CD14-positive monocyte (primary cell): ENCODE results near the gene FOXC1. TPM values are rescaled to one million over a fixed set of nuclear protein-coding genes. Genes with fewer than 3 reads are reported as not detected.

Experiments
- DNase-seq, 3 donors: peaks; one replicate each; pipeline ENCODE4 v3.0.0-alpha.2; 2011 to 2022
- H2AFZ ChIP-seq: 2 replicates; pipeline ENCODE4 v1.6.0; 2012; ENCODE audit warnings: mild to moderate bottlenecking, low read depth, low read length, inconsistent platforms; ENCODE audit not compliant: insufficient read depth, poor library complexity, severe bottlenecking
- H3K27ac ChIP-seq, 2 donors: 1 replicate in 1 of 2; 2 replicates in 1 of 2; pipeline ENCODE4 v1.5.1; 2012 to 2013; ENCODE audit warnings: low read length in 2 of 2, control low read depth in 1 of 2, inconsistent platforms in 1 of 2, low read depth in 1 of 2, mild to moderate bottlenecking in 1 of 2
- H3K27me3 ChIP-seq, 2 donors: one replicate each; pipeline versions ENCODE4 v1.6.0 to v1.6.1; 2011 to 2013; ENCODE audit warnings: low read length in 2 of 2; ENCODE audit not compliant: control insufficient read depth in 2 of 2, insufficient read depth in 2 of 2
- H3K36me3 ChIP-seq, 2 donors: replicated peaks in 1 of 2; 1 replicate in 1 of 2; 2 replicates in 1 of 2; pipeline versions ENCODE4 v1.5.1 to v1.6.1; 2012 to 2013; ENCODE audit warnings: low read length in 2 of 2, control low read depth in 1 of 2, inconsistent platforms in 1 of 2, mild to moderate bottlenecking in 1 of 2; ENCODE audit not compliant: insufficient read depth in 2 of 2, control insufficient read depth in 1 of 2
- H3K4me1 ChIP-seq, 2 donors: 1 replicate in 1 of 2; 2 replicates in 1 of 2; pipeline versions ENCODE4 v1.5.1 to v1.6.1; 2012 to 2013; ENCODE audit warnings: low read length in 2 of 2, control low read depth in 1 of 2, inconsistent platforms in 1 of 2, mild to moderate bottlenecking in 1 of 2, moderate library complexity in 1 of 2; ENCODE audit not compliant: insufficient read depth in 2 of 2, control insufficient read depth in 1 of 2
- H3K4me2 ChIP-seq: replicated peaks from 2 replicates; pipeline ENCODE3; 2012; ENCODE audit warnings: low read length, moderate library complexity, mild to moderate bottlenecking; ENCODE audit not compliant: poor library complexity, severe bottlenecking; ENCODE audit errors: extremely low read depth
- H3K4me3 ChIP-seq, 3 experiments: fragments of 200-600 bp in 1 of 3; sonication (generic) in 1 of 3; replicated peaks in 1 of 3; 1 replicate in 2 of 3; 2 replicates in 1 of 3; pipeline ENCODE4 v1.5.1; 2011 to 2013; ENCODE audit warnings: low read length in 3 of 3, mild to moderate bottlenecking in 3 of 3, control low read depth in 2 of 3, low read depth in 2 of 3, inconsistent platforms in 1 of 3, moderate library complexity in 1 of 3
- H3K79me2 ChIP-seq: 2 replicates; pipeline ENCODE4 v1.6.0; 2012; ENCODE audit warnings: mild to moderate bottlenecking, control low read depth, inconsistent platforms, low read length, moderate library complexity; ENCODE audit not compliant: insufficient read depth
- H3K9ac ChIP-seq: 2 replicates; pipeline ENCODE4 v1.6.0; 2017; ENCODE audit warnings: low read length, mild to moderate bottlenecking; ENCODE audit not compliant: insufficient read depth, poor library complexity, severe bottlenecking
- H3K9me3 ChIP-seq, 2 donors: replicated peaks in 1 of 2; 1 replicate in 1 of 2; 2 replicates in 1 of 2; pipeline versions ENCODE4 v1.5.1 to v1.6.1; 2012 to 2013; ENCODE audit warnings: low read length in 2 of 2, control low read depth in 1 of 2; ENCODE audit not compliant: control insufficient read depth in 1 of 2, insufficient read depth in 1 of 2
- H4K20me1 ChIP-seq: 2 replicates; pipeline ENCODE4 v1.6.0; 2012; ENCODE audit warnings: mild to moderate bottlenecking, low read length, control low read depth, moderate library complexity; ENCODE audit not compliant: insufficient read depth
- H3K27ac Mint-ChIP-seq, 7 donors: one replicate each; pipeline ENCODE4 v1.8.0; 2020; ENCODE audit warnings: mild to moderate bottlenecking in 7 of 7, mixed read lengths in 7 of 7, moderate library complexity in 6 of 7, inconsistent platforms in 2 of 7
- H3K27me3 Mint-ChIP-seq, 3 donors: one replicate each; pipeline ENCODE4 v1.8.0; 2021 to 2022; ENCODE audit warnings: low read depth in 3 of 3, mild to moderate bottlenecking in 3 of 3, mixed read lengths in 3 of 3, moderate library complexity in 3 of 3, inconsistent platforms in 1 of 3
- H3K36me3 Mint-ChIP-seq, 2 donors: one replicate each; pipeline ENCODE4 v1.8.0; 2020; ENCODE audit warnings: mixed read lengths in 2 of 2, inconsistent platforms in 1 of 2, mild to moderate bottlenecking in 1 of 2
- H3K4me1 Mint-ChIP-seq: one replicate; pipeline ENCODE4 v1.8.0; 2020; ENCODE audit warnings: mild to moderate bottlenecking, mixed read lengths
- H3K4me3 Mint-ChIP-seq, 2 donors: one replicate each; pipeline ENCODE4 v1.8.0; 2020; ENCODE audit warnings: mild to moderate bottlenecking in 2 of 2, mixed read lengths in 2 of 2, moderate library complexity in 1 of 2
- H3K9me3 Mint-ChIP-seq, 7 donors: one replicate each; pipeline ENCODE4 v1.8.0; 2020 to 2022; ENCODE audit warnings: mixed read lengths in 7 of 7, mild to moderate bottlenecking in 6 of 7, moderate library complexity in 6 of 7, inconsistent platforms in 2 of 7
- WGBS: methylation state at CpG from one replicate; pipeline ENCODE4 v1.1.5; 2013; ENCODE audit warnings: missing lambda C conversion rate; ENCODE audit not compliant: insufficient coverage; 5-methylcytosine and 5-hydroxymethylcytosine counted together
- intact Hi-C, 2 donors: fragments of 100-400 bp; cut with micrococcal nuclease; formaldehyde crosslinking; loops; one replicate each; pipeline versions ENCODE4 v1.15.0 to v1.15.1; 2023
- polyA plus RNA-seq, 3 donors: library from polyadenylated mRNA; depleted of rRNA in 1 of 3; unstranded in 2 of 3; stranded (reverse) in 1 of 3; fragments of 300-500 nt in 2 of 3; fragments of >200 nt in 1 of 3; fragmentation: Illumina TruSeq in 2 of 3; gene quantifications; 1 replicate in 2 of 3; 2 replicates in 1 of 3; pipeline ENCODE4 v1.2.3, GENCODE V29; 2012 to 2021
- TF ChIP-seq, protein P1 (sequence below): fragments of 200-600 bp; IDR thresholded peaks from one replicate; pipeline ENCODE4 v1.8.0; 2022; ENCODE audit warnings: antibody characterized with exemption, mild to moderate bottlenecking

Gene FOXC1
- polyA plus RNA-seq, 3 donors: 0.36 TPM; not detected in 2

DNA sequence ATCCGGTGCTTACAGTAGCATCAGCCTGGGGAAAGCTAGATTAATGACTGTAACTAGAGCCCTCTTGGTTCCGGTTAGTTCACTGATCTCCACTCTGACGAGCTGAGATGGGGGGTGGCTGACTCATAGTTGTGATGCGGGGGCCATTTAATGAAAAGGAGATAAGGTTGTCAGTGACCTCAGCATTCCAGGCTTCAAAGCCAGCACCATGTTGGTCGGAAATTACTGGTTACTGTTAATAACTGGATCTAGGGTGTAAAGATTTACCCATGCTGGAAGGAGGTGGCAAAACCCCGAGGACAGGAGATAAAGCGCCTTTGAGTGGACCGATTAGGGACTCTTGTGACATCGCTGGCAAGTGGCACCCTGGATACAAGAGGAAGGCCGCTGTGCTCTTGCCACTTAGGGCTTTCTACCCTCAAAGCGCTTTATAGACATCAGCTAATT lies 21.1 kb downstream of the FOXC1 start:
- Mint-ChIP-seq H3K4me1 (peaks cover 7% of the 10 kb centered on the region), H3K4me3 (no peak overlapping the region), H3K36me3 (no peaks in the 10 kb centered on the region), H3K27ac (no peak overlapping the region), H3K9me3 (peaks cover 0 to 4% (median 2%) of the 10 kb centered on the region in 7 donors), H3K27me3 (peaks cover 32 to 36% (median 34%) of the 10 kb centered on the region in 3 donors)
- Histone ChIP-seq H3K9me3 (peaks cover 0 to 6% of the 10 kb centered on the region in 2 donors), H3K4me1 (no peaks in the 10 kb centered on the region), H3K4me3 (no peak overlapping the region), H2AFZ (no peak overlapping the region), H3K79me2 (no peaks in the 10 kb centered on the region), H3K27ac (no peak overlapping the region), H3K4me2 (no peak overlapping the region), H3K27me3 (peaks cover 30 to 31% of the 10 kb centered on the region in 2 donors), H4K20me1 (no peaks in the 10 kb centered on the region), H3K9ac (no peak overlapping the region), H3K36me3 (no peaks in the 10 kb centered on the region)
- intact Hi-C loops: no loop called here
- TF ChIP-seq, protein P1, sequence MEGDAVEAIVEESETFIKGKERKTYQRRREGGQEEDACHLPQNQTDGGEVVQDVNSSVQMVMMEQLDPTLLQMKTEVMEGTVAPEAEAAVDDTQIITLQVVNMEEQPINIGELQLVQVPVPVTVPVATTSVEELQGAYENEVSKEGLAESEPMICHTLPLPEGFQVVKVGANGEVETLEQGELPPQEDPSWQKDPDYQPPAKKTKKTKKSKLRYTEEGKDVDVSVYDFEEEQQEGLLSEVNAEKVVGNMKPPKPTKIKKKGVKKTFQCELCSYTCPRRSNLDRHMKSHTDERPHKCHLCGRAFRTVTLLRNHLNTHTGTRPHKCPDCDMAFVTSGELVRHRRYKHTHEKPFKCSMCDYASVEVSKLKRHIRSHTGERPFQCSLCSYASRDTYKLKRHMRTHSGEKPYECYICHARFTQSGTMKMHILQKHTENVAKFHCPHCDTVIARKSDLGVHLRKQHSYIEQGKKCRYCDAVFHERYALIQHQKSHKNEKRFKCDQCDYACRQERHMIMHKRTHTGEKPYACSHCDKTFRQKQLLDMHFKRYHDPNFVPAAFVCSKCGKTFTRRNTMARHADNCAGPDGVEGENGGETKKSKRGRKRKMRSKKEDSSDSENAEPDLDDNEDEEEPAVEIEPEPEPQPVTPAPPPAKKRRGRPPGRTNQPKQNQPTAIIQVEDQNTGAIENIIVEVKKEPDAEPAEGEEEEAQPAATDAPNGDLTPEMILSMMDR: no peak
- DNase-seq: no peak
- WGBS: over 99% methylated on average over 9 of the region's 11 CpGs

- Mint-ChIP-seq H3K4me3 (no peak overlapping the region), H3K27me3 (peaks cover 27 to 32% (median 30%) of the 10 kb centered on the region in 3 donors), H3K36me3 (no peaks in the 10 kb centered on the region), H3K27ac (no peak overlapping the region), H3K4me1 (peaks cover 2% of the 10 kb centered on the region), H3K9me3 (peaks cover 0 to 2% (median 0%) of the 10 kb centered on the region in 7 donors)
- intact Hi-C loops: no loop called here
- no peak for DNase-seq
- no peak overlapping the region for H3K4me2 ChIP-seq
- no peak overlapping the region for H3K9ac ChIP-seq
- no peaks in the 10 kb centered on the region for H4K20me1 ChIP-seq
- TF ChIP-seq, protein P1: no peak
- no peaks in the 10 kb centered on the region for H3K36me3 ChIP-seq
- H3K4me3 ChIP-seq: no peak overlapping the region
- no peak overlapping the region for H2AFZ ChIP-seq
- H3K4me1 ChIP-seq: no peaks in the 10 kb centered on the region
- H3K27ac ChIP-seq: no peak overlapping the region
- H3K9me3 ChIP-seq: peaks cover 0 to 1% of the 10 kb centered on the region in 2 donors
- peaks cover 26 to 27% of the 10 kb centered on the region in 2 donors for H3K27me3 ChIP-seq
- WGBS: no CpG with 5 or more reads among the region's 4 CpGs
- no peaks in the 10 kb centered on the region for H3K79me2 ChIP-seq
Observed at GRCh38 chr6:1631251-1631650, 21.5 kb downstream of the FOXC1 start.
